ENCODE results near the gene KIRREL3. TPM values are rescaled to one million over a fixed set of nuclear protein-coding genes. Genes with fewer than 3 reads are reported as not detected.

KIRREL3 gene
- total RNA-seq, 1 experiment from 2014 or later: 1.4 TPM

- DNase-seq (ENCODE audit: low spot score): no peak
Measured at GRCh38 chr11:126421271-126421671, 579.3 kb downstream of the KIRREL3 start.

DNA sequence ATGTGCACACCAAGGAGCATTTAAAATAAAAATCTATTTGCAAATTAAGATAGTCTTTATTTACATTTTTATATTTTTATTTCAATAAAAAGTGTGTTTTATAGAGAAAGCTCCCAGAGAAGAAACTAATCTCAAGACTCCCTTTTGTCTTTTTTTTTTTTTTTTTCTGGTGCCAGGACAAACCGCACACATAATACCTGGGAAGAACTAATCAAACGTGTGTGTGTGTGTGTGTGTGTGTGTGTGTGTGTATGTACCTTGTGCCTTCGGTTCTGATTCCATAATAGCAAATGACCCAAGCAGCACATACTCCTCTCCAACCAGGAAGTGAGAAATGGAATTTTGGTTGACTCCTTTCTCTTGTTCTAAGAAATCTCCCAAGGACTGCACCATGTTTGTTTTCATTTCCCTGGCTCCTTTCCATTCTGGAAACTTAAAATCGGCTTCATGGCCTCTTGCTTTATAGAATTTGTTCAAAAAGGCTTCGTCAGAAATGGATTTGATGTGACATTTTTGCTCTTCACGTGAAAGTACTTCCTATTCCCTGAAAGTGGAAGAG is 579.8 kb downstream of the KIRREL3 start:
- no peak for DNase-seq (ENCODE audit: low spot score)

- DNase-seq (ENCODE audit: low spot score): no peak
Measured at GRCh38 chr11:126419801-126420697, 580.5 kb downstream of the KIRREL3 start.

DNA sequence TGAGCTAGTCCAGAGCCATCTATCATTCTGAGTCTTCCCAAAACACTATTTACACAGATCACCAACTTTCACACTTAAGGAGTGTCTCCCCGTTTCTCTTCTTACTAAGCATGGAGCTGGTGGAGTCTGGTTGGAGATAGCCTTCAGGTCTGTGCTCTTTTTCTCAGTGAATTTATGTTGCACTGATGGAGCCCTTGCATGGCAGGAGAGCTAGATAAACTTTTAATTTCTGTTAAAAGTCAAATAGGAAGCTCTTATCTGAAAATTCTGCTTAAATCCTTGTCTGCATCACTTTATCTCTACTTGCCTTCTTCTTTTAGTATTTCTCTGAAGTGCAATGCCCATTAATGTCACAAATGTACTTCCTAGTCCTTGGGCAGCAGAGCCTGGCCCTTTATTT is 581.7 kb downstream of the KIRREL3 start:
- DNase-seq (ENCODE audit: low spot score): no peak

- no peak for DNase-seq (ENCODE audit: low spot score)
Measured at GRCh38 chr11:126417091-126417862, 583.3 kb downstream of the KIRREL3 start.

- DNase-seq (ENCODE audit: low spot score): no peak
Measured at GRCh38 chr11:126416542-126417090, 584.0 kb downstream of the KIRREL3 start.

DNA sequence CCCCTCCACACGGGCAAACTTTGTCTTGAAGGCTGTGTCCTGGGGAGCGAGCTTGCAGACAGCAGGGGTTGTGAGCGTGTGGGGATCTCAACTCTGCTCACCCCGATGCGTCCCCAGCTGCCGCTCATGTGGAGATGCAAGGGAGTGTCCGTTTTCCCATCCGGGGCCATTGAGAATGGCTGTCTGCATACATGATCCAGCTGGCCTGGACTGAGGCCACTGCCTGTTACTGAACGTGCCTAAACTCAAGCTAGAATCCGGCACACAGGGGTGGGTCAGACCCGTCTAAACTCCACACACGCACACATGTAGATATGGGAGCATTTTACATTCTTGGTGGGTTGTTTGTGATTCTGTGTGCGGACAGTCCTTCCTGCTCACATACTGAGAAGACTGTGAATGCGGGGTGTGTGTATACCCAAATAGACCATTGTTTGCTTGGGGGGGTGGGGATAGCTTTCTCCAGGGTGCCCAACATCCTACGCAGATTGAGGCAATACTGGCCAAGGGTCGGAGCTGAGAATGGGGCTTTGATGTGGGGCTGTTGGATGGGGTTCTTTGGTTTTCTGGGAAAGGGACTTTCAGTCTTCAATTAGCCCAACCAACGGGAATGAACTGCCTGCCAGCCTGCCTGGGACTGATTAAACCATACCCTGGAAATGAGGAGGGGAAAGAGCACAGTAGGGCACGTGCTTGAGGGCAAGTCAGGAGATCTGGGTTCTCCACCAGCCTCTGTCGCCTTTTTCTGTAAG is 584.7 kb downstream of the KIRREL3 start:
- DNase-seq (ENCODE audit: low spot score): no peak

DNA sequence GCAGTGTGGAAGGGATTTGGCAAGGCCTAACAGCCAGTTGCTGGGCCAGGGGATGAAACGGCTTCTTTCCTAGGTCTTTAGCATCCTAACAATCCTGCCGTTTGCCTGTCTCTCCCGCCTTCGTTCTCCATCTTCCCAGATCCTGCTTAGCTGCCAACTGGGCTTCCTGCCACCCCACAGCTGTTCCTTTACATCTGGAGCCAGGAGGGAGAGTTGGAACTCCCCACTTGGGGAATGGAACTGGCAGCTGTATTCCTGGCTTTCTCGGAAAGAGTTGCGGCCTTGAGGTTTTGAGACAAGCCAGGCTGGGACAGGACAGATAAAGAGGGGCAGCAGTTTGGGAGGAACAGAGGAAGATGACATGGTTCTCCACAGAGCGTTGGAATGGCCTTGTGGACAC is 585.4 kb downstream of the KIRREL3 start:
- DNase-seq (ENCODE audit: low spot score): no peak

DNA sequence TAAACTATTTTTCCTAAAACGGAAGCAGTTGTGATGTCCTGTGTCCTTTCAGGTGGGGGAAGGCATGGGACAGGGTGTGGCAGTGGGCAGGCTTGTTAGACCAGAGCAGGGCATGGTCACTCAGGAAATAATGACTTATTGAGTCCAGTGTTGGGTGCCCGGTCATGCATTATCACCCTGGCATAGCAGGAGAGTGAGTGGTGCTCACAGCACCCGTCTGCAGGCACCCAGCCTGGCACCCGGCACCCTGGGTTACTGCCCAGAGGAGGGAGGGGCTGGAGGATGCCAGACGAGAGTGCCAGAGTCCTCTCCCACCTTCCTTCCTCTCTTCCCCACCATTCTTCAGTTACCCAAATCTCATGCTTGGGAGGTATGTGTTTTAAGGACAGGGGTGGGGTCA is 586.0 kb downstream of the KIRREL3 start:
- no peak for DNase-seq (ENCODE audit: low spot score)

GRCh38 chr11:126413843-126414405 is 586.6 kb downstream of the KIRREL3 start:
- DNase-seq (ENCODE audit: low spot score): no peak

DNA sequence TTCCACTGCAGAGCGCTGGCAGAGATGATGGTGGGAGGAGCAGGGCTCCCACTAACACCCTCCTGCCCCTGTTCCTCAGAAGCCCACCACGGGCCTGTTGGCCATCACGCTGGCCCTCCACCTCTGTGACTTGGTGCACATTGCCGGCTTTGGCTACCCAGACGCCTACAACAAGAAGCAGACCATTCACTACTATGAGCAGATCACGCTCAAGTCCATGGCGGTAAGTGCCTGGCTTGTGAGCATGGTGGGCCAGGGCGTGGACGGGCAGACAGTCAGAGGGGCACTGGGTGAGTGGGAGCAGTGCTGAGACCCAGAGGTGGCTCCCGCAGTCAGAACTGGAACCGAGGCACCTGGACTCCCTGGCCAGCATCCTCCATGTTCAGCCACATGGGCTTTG is 587.1 kb downstream of the KIRREL3 start:
- DNase-seq (ENCODE audit: low spot score): no peak

- no peak for DNase-seq (ENCODE audit: low spot score)
Measured at GRCh38 chr11:126411971-126412381, 588.6 kb downstream of the KIRREL3 start.

GRCh38 chr11:126410649-126411048 is 589.9 kb downstream of the KIRREL3 start:
- no peak for DNase-seq (ENCODE audit: low spot score)

DNA sequence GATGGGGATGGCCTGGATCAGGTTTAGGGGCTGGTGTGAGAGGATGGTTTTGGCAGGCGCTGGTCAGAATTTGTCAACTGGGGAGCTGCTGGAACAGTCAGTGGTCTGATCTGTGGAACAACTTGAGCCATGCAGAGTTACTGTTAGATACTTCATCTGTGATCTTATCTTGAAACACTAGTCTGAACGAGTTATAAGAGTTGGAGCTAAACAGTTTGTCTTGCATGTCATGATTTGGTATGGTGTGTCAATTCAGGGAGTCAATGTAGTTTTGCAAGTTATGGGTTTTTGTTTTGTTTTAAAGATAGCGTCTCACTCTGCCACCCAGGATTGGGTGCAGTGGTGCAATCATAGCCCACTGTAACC is 591.0 kb downstream of the KIRREL3 start:
- DNase-seq (ENCODE audit: low spot score): no peak

- DNase-seq (ENCODE audit: low spot score): no peak
Measured at GRCh38 chr11:126408901-126409619, 591.5 kb downstream of the KIRREL3 start.

DNA sequence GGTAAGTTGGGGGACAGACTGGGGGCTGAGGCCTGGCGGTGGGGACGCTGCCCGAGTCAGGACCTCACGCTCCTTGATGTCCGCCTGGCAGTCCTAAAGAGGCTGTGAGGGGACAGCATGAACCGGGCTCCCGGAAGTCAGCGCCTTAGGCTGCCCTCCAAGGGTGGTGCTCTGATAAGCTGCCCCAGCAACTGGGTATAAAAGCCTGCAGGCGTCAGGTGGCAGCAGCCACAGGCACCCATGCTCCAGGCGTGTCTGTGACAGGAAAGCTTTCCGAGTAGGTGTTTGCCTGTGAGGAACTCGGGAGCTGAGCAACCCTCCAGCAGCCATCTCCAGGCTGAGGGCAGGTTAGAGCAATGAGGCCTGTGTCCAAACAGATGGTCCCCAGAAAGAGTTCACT is 592.1 kb downstream of the KIRREL3 start:
- DNase-seq (ENCODE audit: low spot score): no peak

- DNase-seq (ENCODE audit: low spot score): no peak
Measured at GRCh38 chr11:126407682-126408288, 592.8 kb downstream of the KIRREL3 start.

- no peak for DNase-seq (ENCODE audit: low spot score)
Measured at GRCh38 chr11:126407101-126407521, 593.5 kb downstream of the KIRREL3 start.

DNA sequence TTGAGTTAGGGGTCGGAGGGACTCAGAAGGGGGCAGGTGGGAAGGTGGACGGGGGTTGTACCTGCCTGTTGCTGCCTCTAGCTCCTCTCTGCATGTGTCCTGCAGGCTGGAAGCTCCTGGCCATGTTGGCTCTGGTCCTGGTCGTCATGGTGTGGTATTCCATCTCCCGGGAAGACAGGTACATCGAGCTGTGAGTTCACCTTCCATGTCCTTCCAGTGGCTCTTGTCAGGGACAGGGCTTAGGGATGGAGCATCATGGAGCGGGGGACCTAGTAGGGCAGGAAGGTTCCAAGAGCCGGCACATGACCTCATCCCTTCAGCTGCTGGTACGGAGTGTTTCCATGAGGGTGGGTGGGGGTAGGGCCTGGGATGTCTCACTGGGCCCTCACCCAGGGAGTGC is 594.2 kb downstream of the KIRREL3 start:
- DNase-seq (ENCODE audit: low spot score): no peak

GRCh38 chr11:126405906-126406305 is 594.7 kb downstream of the KIRREL3 start:
- DNase-seq (ENCODE audit: low spot score): peak; percentile 32

All from A172 (cell line).